HTR-8/SVneo (cell line): ENCODE data around the gene VWCE.

Source experiments
- DNase-seq: peaks from one replicate; pipeline ENCODE4 v3.0.0; 2011; ENCODE audit warnings: low spot score, mixed read lengths; ENCODE audit not compliant: insufficient read length
- FAIRE-seq: peaks from 2 replicates; lab custom pipeline; 2011; peaks lifted over from hg19 to GRCh38; lab: Jason Lieb, UNC

The VWCE gene

GRCh38 chr11:61287338-61287977 is 7.7 kb downstream of the VWCE start:
- FAIRE-seq (no peak), DNase-seq (no peak)

GRCh38 chr11:61283613-61284012 is 11.5 kb downstream of the VWCE start:
- FAIRE-seq, result no peak
- DNase-seq, result no peak

- no peak for FAIRE-seq
- no peak for DNase-seq
Measured at GRCh38 chr11:61281581-61282250, 13.4 kb downstream of the VWCE start.

GRCh38 chr11:61280883-61281580 is 14.1 kb downstream of the VWCE start:
- DNase-seq (no peak), FAIRE-seq (no peak)

- DNase-seq, result no peak
- FAIRE-seq, result no peak
Measured at GRCh38 chr11:61279934-61280659, 15.0 kb downstream of the VWCE start.

- FAIRE-seq (no peak), DNase-seq (no peak)
Measured at GRCh38 chr11:61278001-61278470, 17.1 kb downstream of the VWCE start.

GRCh38 chr11:61277186-61278000 is 17.7 kb downstream of the VWCE start:
- no peak for DNase-seq
- no peak for FAIRE-seq

GRCh38 chr11:61275191-61275590 is 19.9 kb downstream of the VWCE start:
- no peak for FAIRE-seq
- no peak for DNase-seq

- FAIRE-seq, result no peak
Measured at GRCh38 chr11:61274084-61274483, 21.0 kb downstream of the VWCE start.

GRCh38 chr11:61273178-61274078 is 21.7 kb downstream of the VWCE start:
- no peak for FAIRE-seq
- no peak for DNase-seq

More at GRCh38 chr11:61274084-61274483, 21.0 kb downstream of the VWCE start:
- no peak for DNase-seq

- no peak for DNase-seq
- FAIRE-seq, result no peak
Measured at GRCh38 chr11:61272731-61273130, 22.4 kb downstream of the VWCE start.

GRCh38 chr11:61270354-61271076 is 24.6 kb downstream of the VWCE start:
- no peak for FAIRE-seq
- no peak for DNase-seq

- DNase-seq (no peak), FAIRE-seq (no peak)
Measured at GRCh38 chr11:61268588-61269250, 26.4 kb downstream of the VWCE start.

GRCh38 chr11:61267437-61267841 is 27.7 kb downstream of the VWCE start:
- no peak for FAIRE-seq
- no peak for DNase-seq

GRCh38 chr11:61266602-61267001 is 28.5 kb downstream of the VWCE start:
- DNase-seq, result no peak
- FAIRE-seq, result no peak

- FAIRE-seq, result no peak
- no peak for DNase-seq
Measured at GRCh38 chr11:61265357-61265756, 29.8 kb downstream of the VWCE start.

- FAIRE-seq (no peak), DNase-seq (no peak)
Measured at GRCh38 chr11:61264795-61265194, 30.3 kb downstream of the VWCE start.

- DNase-seq, result no peak
- FAIRE-seq, result no peak
Measured at GRCh38 chr11:61264371-61264770, 30.7 kb downstream of the VWCE start.
